ENCODE measurements around the gene RPP40. TPM values are rescaled to one million over a fixed set of nuclear protein-coding genes. Genes with fewer than 3 reads are reported as not detected.
"Not testable (repeated sequence)": the region's sequence is repeated elsewhere in the genome, so short reads cannot be mapped to it uniquely, and the experiment has no call there.

RPP40 gene
- total RNA-seq, 6 experiments from 2014 or later, result 11.2 to 18.2 (median 16.8) TPM

DNA sequence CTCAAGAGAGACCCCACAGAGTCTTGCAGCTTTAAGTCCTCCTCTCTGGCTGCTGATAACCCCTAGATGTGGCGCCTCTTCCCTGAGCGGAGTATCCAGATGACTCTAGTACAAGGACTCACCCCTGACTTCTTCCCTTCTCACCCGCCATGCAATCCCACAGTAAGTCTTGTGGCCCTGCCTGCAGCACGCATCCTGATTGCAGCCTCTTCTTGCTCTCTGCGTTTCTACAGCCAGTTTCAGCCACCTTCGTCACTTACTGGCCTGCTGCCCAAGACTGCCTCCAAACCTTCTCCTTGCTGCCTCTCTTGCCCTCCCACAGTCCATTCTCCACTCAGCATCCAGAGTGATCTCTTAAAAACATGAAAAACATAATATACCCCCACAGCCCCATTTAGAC, 2.4 kb upstream of the RPP40 start:
- Mint-ChIP-seq H3K4me1 (ENCODE audit: low read depth) (peaks cover 18% of the 10 kb centered on the region), H3K27me3 (ENCODE audit: insufficient read depth) (peaks cover 1% of the 10 kb centered on the region; the same call in 1 of the 2 replicates), H3K4me3 (no peak overlapping the region), H3K27ac (peak overlapping the region; percentile 10; the same call in 1 of the 2 replicates), H3K9me3 (no peaks in the 10 kb centered on the region), H3K36me3 (ENCODE audit: low read depth) (peaks cover 6% of the 10 kb centered on the region; the same call in 1 of the 2 replicates)
- DNase-seq, result no peak
- TF ChIP-seq CTCF (IDR thresholded peaks at IDR 0.05), result no peak

DNA sequence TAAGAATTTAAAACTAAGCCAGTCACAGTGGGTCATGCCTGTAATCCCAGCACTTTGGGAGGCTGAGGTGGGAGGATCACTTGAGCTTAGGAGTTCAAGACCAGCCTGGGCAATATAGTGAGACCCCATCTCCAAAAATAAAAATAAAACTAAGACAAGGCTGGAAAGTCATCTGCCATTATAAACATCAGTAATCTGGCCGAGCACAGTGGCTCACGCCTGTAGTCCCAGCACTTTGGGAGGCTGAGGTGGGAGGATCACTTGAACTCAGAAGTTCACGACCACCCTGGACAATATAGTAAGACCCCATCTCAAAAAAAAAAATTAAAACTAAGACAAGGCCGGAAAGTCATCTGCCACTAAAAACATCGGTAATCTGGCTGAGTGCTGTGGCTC, 1.2 kb upstream of the RPP40 start:
- not testable (repeated sequence) for DNase-seq; H3K27me3 Mint-ChIP-seq (ENCODE audit: insufficient read depth); H3K36me3 Mint-ChIP-seq (ENCODE audit: low read depth); H3K9me3 Mint-ChIP-seq; H3K27ac Mint-ChIP-seq
- Mint-ChIP-seq H3K4me3 (peak overlapping the region; percentile 95; the same call in 1 of the 2 replicates), H3K4me1 (ENCODE audit: low read depth) (peaks cover 18% of the 10 kb centered on the region)

- Mint-ChIP-seq H3K4me3 (peak overlapping the region; percentile 95), H3K27me3 (ENCODE audit: insufficient read depth) (peaks cover 1% of the 10 kb centered on the region; the same call in 1 of the 2 replicates), H3K9me3 (no peaks in the 10 kb centered on the region), H3K36me3 (ENCODE audit: low read depth) (peaks cover 9% of the 10 kb centered on the region; the same call in 1 of the 2 replicates), H3K4me1 (ENCODE audit: low read depth) (peaks cover 18% of the 10 kb centered on the region), H3K27ac (peak overlapping the region; percentile 97)
- no peak for DNase-seq
- no peak for TF ChIP-seq CTCF (IDR thresholded peaks at IDR 0.05)
These were observed 668 bp upstream of the RPP40 start for GRCh38 chr6:5004373-5005037.

DNA sequence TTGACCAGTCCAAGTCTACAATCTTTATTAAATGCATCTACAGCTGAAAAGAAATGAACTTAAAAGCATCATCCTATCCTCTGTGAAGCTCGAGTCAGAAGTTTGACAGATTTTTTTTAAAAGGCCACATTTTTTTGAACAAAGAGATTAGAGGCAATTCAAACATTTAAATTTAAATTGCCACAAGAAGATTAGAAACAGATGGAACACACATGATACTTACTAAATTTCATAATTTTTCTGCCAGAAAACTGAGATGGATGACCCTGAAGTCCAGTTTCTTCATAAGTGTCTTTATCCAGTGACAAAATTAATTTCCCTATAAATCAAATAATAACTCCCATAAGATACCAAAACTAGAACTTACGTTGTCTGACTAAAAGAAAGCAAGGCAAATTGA, 4.3 kb downstream of the RPP40 start:
- Mint-ChIP-seq H3K4me1 (ENCODE audit: low read depth) (peaks cover 15% of the 10 kb centered on the region), H3K27ac (no peak overlapping the region), H3K4me3 (no peak overlapping the region), H3K27me3 (ENCODE audit: insufficient read depth) (peaks cover 2% of the 10 kb centered on the region; the same call in 1 of the 2 replicates), H3K9me3 (no peaks in the 10 kb centered on the region), H3K36me3 (ENCODE audit: low read depth) (peaks cover 30% of the 10 kb centered on the region)
- TF ChIP-seq CTCF (IDR thresholded peaks at IDR 0.05), result no peak
- DNase-seq, result no peak

DNA sequence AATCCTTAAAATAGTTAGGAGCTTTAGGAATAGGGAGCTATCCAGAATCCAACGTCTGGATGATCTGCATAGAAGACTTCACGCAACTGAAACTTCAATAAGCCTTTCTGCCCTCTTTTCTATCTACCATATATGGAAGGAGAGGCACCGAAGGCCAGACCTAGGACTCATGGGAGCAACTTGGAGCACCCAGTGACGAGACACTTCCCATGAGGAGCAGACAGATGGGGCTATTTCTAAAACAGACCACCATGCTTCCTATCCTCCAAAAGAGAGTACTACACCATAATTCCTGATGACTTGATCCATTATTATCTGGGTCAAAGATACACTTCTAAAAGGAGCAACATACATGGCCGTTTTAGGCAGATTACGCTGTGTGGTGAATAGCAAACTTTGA, 6.0 kb downstream of the RPP40 start:
- peaks cover 30% of the 10 kb centered on the region for H3K36me3 Mint-ChIP-seq (ENCODE audit: low read depth)
- no peak for DNase-seq
- no peak overlapping the region for H3K4me3 Mint-ChIP-seq
- no peak for TF ChIP-seq CTCF (IDR thresholded peaks at IDR 0.05)
- H3K27ac Mint-ChIP-seq, result no peak overlapping the region
- no peaks in the 10 kb centered on the region for H3K9me3 Mint-ChIP-seq
- H3K27me3 Mint-ChIP-seq (ENCODE audit: insufficient read depth), result peaks cover 2% of the 10 kb centered on the region; the same call in 1 of the 2 replicates
- peaks cover 9% of the 10 kb centered on the region; the same call in 1 of the 2 replicates for H3K4me1 Mint-ChIP-seq (ENCODE audit: low read depth)

DNA sequence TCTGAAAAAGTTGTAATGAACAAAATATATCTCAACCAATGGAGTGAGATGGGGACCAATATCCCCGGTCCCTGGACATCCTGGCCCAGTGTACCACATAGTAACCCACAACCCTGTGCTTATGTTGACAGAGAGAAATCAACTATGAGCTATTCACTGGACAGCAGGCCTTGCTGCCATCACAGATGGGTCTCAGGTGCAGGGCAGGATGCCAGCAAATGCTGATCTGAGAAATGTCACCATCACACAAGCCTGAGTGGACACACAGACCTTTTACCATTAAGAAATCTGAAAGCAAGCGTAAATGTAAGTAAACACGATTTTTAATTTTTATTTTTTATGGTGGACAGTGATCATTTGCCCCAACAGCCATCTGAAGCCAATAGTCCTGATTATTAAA, 9.1 kb downstream of the RPP40 start:
- no peaks in the 10 kb centered on the region for H3K4me1 Mint-ChIP-seq (ENCODE audit: low read depth)
- no peak overlapping the region for H3K27ac Mint-ChIP-seq
- no peak for TF ChIP-seq CTCF (IDR thresholded peaks at IDR 0.05)
- DNase-seq, result no peak
- peaks cover 2% of the 10 kb centered on the region; the same call in 1 of the 2 replicates for H3K27me3 Mint-ChIP-seq (ENCODE audit: insufficient read depth)
- H3K36me3 Mint-ChIP-seq (ENCODE audit: low read depth), result peaks cover 27% of the 10 kb centered on the region
- no peaks in the 10 kb centered on the region for H3K9me3 Mint-ChIP-seq
- H3K4me3 Mint-ChIP-seq, result no peak overlapping the region

Measured in HFFc6 (cell line).